Stomach (tissue), 9 donors: ENCODE data around the gene RPL13A. TPM values are rescaled to one million over a fixed set of nuclear protein-coding genes. Genes with fewer than 3 reads are reported as not detected.

Experiments
- DNase-seq, 2 donors: peaks; one replicate each; pipeline versions ENCODE4 v3.0.0 to v3.0.0-alpha.2; 2013 to 2019
- H3K27ac ChIP-seq, 5 donors: fragments of 200-600 bp in 4 of 5; sonication (generic) in 4 of 5; one replicate each; pipeline ENCODE4 v1.5.1; 2013 to 2019; ENCODE audit warnings: mild to moderate bottlenecking in 1 of 5, moderate library complexity in 1 of 5
- H3K27me3 ChIP-seq, 3 donors: fragments of 200-600 bp; sonication (generic); one replicate each; pipeline ENCODE4 v1.5.1; 2017 to 2019; ENCODE audit warnings: mixed run types in 1 of 3
- H3K36me3 ChIP-seq, 4 donors: fragments of 200-600 bp; sonication (generic); 1 replicate in 3 of 4; 2 replicates in 1 of 4; pipeline ENCODE4 v1.5.1; 2016 to 2019
- H3K4me1 ChIP-seq, 4 donors: fragments of 200-600 bp; sonication (generic); one replicate each; pipeline ENCODE4 v1.5.1; 2016 to 2019
- H3K4me3 ChIP-seq, 4 donors: fragments of 200-600 bp; sonication (generic) in 3 of 4; one replicate each; pipeline ENCODE4 v1.5.1; 2016 to 2019; ENCODE audit warnings: mild to moderate bottlenecking in 1 of 4
- H3K9me3 ChIP-seq, 4 donors: fragments of 200-600 bp; sonication (generic); one replicate each; pipeline ENCODE4 v1.5.1; 2016 to 2019
- EP300 ChIP-seq: sonication (generic); formaldehyde crosslinking; IDR thresholded peaks from one replicate; pipeline ENCODE4 v1.6.1; 2017; ENCODE audit warnings: antibody characterized with exemption
- POLR2A ChIP-seq, 4 donors: fragments of 450-650 bp; IDR thresholded peaks; one replicate each; pipeline ENCODE4 v1.6.1; 2016; ENCODE audit warnings: antibody characterized with exemption in 4 of 4, control low read depth in 2 of 4, mild to moderate bottlenecking in 1 of 4, moderate library complexity in 1 of 4
- POLR2AphosphoS5 ChIP-seq, 3 donors: sonication (generic); formaldehyde crosslinking; IDR thresholded peaks; one replicate each; pipeline ENCODE4 v1.6.1; 2016; ENCODE audit warnings: antibody characterized with exemption in 3 of 3
- WGBS, 5 donors: extraction: QIAGEN DNeasy Blood & Tissue Kit in 3 of 5; methylation state at CpG; one replicate each; pipeline versions ENCODE4 v1.1.5 to v1.1.7; 2013 to 2018; 5-methylcytosine and 5-hydroxymethylcytosine counted together
- intact Hi-C: fragments of 100-400 bp; cut with DNase I; formaldehyde crosslinking; loops from one replicate; pipeline ENCODE4 v1.15.1; 2023; ENCODE audit warnings: low total_unique reads
- polyA plus RNA-seq, 3 donors: library from polyadenylated mRNA; stranded (reverse); fragments of 200-250 nt; gene quantifications; one replicate each; pipeline ENCODE4 v1.2.3, GENCODE V29; 2013
- total RNA-seq, 5 donors: library from RNA; depleted of rRNA; stranded (reverse); fragments of >200 nt; gene quantifications; one replicate each; pipeline versions ENCODE4 v1.1.0 to v1.2.3, GENCODE V29; 2014 to 2016
- TF ChIP-seq, protein P1 (sequence below), 7 experiments: fragments of 450-650 bp in 4 of 7; fragments of 200-600 bp in 3 of 7; sonication (generic) in 3 of 7; IDR thresholded peaks; one replicate each; pipeline ENCODE4 v1.5.1; 2016 to 2019; ENCODE audit warnings: antibody characterized with exemption in 7 of 7, control low read depth in 2 of 7, mild to moderate bottlenecking in 1 of 7
- donor health status: healthy with polysubstance abuse.
- donor health status: Bipolar disorder and iron deficiency.
- donor health status: healthy.

RPL13A gene
- total and polyA plus RNA-seq, 8 donors = 2,540 to 5,817 (median 3,195) TPM

DNA sequence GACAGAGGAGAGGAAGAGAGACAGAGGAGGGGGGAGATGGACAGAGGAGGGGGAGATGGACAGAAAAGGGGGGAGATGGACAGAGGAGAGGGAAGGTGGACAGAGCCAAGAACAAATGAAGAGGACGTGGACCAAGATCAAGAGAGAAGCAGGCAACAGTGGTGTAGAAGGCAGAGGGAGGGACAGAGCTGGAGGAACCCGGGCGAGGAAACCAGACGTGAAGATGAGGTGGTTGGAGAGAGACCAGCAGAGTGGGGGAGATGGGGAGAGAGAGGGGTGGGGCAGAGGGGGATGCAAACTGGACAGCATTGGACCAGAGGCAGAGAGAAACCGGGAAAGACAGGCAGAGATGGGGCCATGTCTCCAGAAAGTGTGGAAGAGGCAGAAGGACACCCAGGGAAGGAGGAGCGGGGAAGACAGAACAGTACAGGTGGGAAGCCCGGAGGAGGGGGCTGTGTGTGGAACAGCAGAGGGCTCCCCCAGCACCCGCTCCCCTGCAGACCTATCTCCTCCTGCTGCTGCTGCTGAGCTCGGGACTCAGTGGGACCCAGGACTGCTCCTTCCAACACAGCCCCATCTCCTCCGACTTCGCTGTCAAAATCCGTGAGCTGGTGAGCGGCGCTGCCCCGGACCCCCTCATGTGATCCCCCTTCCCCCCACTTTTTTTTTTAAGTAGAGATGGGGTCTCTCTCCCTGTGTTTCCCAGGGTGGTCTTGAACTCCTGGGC is 12.1 kb upstream of the RPL13A start:
- intact Hi-C loops = no loop called here
- Histone ChIP-seq H3K9me3 (no peaks in the 10 kb centered on the region), H3K4me3 (peak overlapping the region; percentile 0 to 89 (median 70))

GRCh38 chr19:49475995-49476880 is 11.2 kb upstream of the RPL13A start:
- Histone ChIP-seq H3K36me3 (peaks cover 0 to 6% (median 4%) of the 10 kb centered on the region in 4 donors), H3K9me3 (no peaks in the 10 kb centered on the region), H3K4me3 (peak overlapping the region in 1 of 4 donors; percentile 70), H3K4me1 (peaks cover 6 to 48% (median 35%) of the 10 kb centered on the region in 4 donors), H3K27ac (peak overlapping the region in 4 of 5 donors; percentile 85 to 92 (median 88)), H3K27me3 (no peaks in the 10 kb centered on the region)
- TF ChIP-seq, protein P1, sequence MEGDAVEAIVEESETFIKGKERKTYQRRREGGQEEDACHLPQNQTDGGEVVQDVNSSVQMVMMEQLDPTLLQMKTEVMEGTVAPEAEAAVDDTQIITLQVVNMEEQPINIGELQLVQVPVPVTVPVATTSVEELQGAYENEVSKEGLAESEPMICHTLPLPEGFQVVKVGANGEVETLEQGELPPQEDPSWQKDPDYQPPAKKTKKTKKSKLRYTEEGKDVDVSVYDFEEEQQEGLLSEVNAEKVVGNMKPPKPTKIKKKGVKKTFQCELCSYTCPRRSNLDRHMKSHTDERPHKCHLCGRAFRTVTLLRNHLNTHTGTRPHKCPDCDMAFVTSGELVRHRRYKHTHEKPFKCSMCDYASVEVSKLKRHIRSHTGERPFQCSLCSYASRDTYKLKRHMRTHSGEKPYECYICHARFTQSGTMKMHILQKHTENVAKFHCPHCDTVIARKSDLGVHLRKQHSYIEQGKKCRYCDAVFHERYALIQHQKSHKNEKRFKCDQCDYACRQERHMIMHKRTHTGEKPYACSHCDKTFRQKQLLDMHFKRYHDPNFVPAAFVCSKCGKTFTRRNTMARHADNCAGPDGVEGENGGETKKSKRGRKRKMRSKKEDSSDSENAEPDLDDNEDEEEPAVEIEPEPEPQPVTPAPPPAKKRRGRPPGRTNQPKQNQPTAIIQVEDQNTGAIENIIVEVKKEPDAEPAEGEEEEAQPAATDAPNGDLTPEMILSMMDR (IDR thresholded peaks at IDR 0.05) = peak in 3 of 7 experiments; percentile 21 to 29 (median 23)
- TF ChIP-seq EP300 = no peak
- WGBS, 5 donors = 41 to 58% (median 47%) methylated on average over 24 to 27 of the region's 27 CpGs
- DNase-seq = peak in 1 of 2 donors; percentile 85
- intact Hi-C loops = no loop called here

More for the DNA sequence above, 12.1 kb upstream of the RPL13A start:
- peak in 1 of 2 donors; percentile 53 for DNase-seq
- WGBS, 5 donors = 54 to 70% (median 64%) methylated on average over 15 of the region's 15 CpGs
- Histone ChIP-seq H3K4me1 (peaks cover 6 to 48% (median 35%) of the 10 kb centered on the region in 4 donors), H3K27me3 (no peaks in the 10 kb centered on the region), H3K36me3 (peaks cover 0 to 4% (median 4%) of the 10 kb centered on the region in 4 donors), H3K27ac (peak overlapping the region; percentile 5 to 92 (median 88))
- TF ChIP-seq POLR2AphosphoS5 (IDR thresholded peaks at IDR 0.05) (no peak), EP300 (no peak), POLR2A (IDR thresholded peaks at IDR 0.05) (no peak)
- TF ChIP-seq, protein P1 (IDR thresholded peaks at IDR 0.05) = no peak

DNA sequence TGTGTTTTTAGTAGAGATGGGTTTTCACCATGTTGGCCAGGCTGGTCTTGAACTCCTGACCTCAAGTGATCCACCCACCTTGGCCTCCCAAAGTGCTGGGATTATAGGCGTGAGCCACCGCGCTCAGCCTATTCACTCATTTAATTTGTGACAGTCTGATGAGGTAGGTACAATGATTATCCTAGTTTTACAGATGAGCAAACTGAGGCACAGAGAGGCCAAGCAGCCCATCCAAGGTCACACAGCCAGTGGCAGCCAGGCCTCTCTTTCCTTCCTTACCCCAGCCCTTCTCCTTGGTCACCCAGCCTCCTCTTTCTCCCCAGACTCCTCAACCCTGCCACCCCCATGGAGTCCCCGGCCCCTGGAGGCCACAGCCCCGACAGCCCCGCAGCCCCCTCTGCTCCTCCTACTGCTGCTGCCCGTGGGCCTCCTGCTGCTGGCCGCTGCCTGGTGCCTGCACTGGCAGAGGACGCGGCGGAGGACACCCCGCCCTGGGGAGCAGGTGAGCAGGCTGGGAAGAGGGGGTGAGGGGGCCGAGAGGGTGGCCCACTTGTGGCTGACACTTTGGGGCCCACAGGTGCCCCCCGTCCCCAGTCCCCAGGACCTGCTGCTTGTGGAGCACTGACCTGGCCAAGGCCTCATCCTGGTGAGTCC is 7.3 kb upstream of the RPL13A start:
- Histone ChIP-seq H3K9me3 (no peaks in the 10 kb centered on the region), H3K27ac (no peak overlapping the region), H3K27me3 (no peaks in the 10 kb centered on the region), H3K4me1 (peaks cover 0 to 27% (median 13%) of the 10 kb centered on the region in 4 donors), H3K36me3 (peaks cover 0 to 32% (median 16%) of the 10 kb centered on the region in 4 donors), H3K4me3 (no peak overlapping the region)
- intact Hi-C loops = no loop called here
- 85 to 95% (median 94%) methylated on average over 8 to 14 of the region's 14 CpGs for WGBS, 5 donors
- peak in 1 of 2 donors; percentile 10 for DNase-seq
- TF ChIP-seq POLR2A (IDR thresholded peaks at IDR 0.05) = no peak
- TF ChIP-seq EP300 = no peak
- TF ChIP-seq, protein P1 (IDR thresholded peaks at IDR 0.05) = no peak
- TF ChIP-seq POLR2AphosphoS5 (IDR thresholded peaks at IDR 0.05) = no peak
